K562 (cell line): Measurements from ENCODE around the gene MANBA. TPM values are rescaled to one million over a fixed set of nuclear protein-coding genes. Genes with fewer than 3 reads are reported as not detected.

Experiments
- ATAC-seq: fragments of 200-7000 bp; cut with Tn5 transposase; 3 replicates; pipeline ENCODE4 v1.9.1; 2020; ENCODE audit warnings: moderate library complexity
- BruUV-seq: library from RNA; stranded (reverse); fragments of 400-500 nt; replicated peaks from 2 replicates; lab custom pipeline; 2021; lab: Mats Ljungman, UMichigan
- CTCF ChIA-PET: fragments of 300-600 bp; formaldehyde crosslinking; extraction: SDS; loops from one replicate; lab custom pipeline; 2021; ENCODE audit warnings: low intra/inter-chr PET ratio; lab: Yijun Ruan, JAX
- POLR2A ChIA-PET: fragments of 300-600, 350-650 bp; sonication (Branson Sonifier 250); formaldehyde crosslinking; extraction: SDS; loops from one replicate; lab custom pipeline; 2021; ENCODE audit warnings: antibody characterized with exemption, inconsistent platforms; lab: Yijun Ruan, JAX
- DNase-seq, 4 experiments: peaks; one replicate each; pipeline versions ENCODE4 v3.0.0 to v3.0.0-alpha.2; 2011 to 2018; ENCODE audit warnings: low spot score in 3 of 4, mixed read lengths in 3 of 4; ENCODE audit errors: extremely low read depth in 1 of 4
- FAIRE-seq: peaks from 2 replicates; lab custom pipeline; 2011; peaks lifted over from hg19 to GRCh38; lab: Jason Lieb, UNC
- H2AFZ ChIP-seq: 2 replicates; pipeline ENCODE4 v1.6.0; 2011; ENCODE audit warnings: low read depth, low read length, control low read depth, inconsistent platforms
- H3K27ac ChIP-seq: fragments of 200-600 bp; 3 replicates; pipeline ENCODE4 v1.8.0; 2011; ENCODE audit warnings: low read depth, mild to moderate bottlenecking, control low read depth, inconsistent platforms, low read length, moderate library complexity, mixed read lengths; ENCODE audit errors: extremely low read depth
- H3K27me3 ChIP-seq, 2 experiments: fragments of 300-600 bp in 1 of 2; 2 replicates in 1 of 2; 3 replicates in 1 of 2; pipeline versions ENCODE4 v1.6.0 to v1.8.0; 2011; ENCODE audit warnings: inconsistent platforms in 2 of 2, low read length in 2 of 2, mild to moderate bottlenecking in 1 of 2, mixed read lengths in 1 of 2, moderate library complexity in 1 of 2; ENCODE audit not compliant: control insufficient read depth in 2 of 2, insufficient read depth in 2 of 2
- H3K36me3 ChIP-seq: fragments of 300-600 bp; 3 replicates; pipeline ENCODE4 v1.8.0; 2011; ENCODE audit warnings: mild to moderate bottlenecking, low read length, inconsistent platforms; ENCODE audit not compliant: control insufficient read depth, insufficient read depth
- H3K4me1 ChIP-seq, 2 experiments: fragments of 200-600 bp in 1 of 2; replicated peaks in 1 of 2; 2 replicates in 1 of 2; 3 replicates in 1 of 2; pipeline versions ENCODE4 v1.5.1 to v1.8.0; 2011; ENCODE audit warnings: inconsistent platforms in 2 of 2, low read length in 2 of 2, mild to moderate bottlenecking in 1 of 2, mixed read lengths in 1 of 2, moderate library complexity in 1 of 2; ENCODE audit not compliant: control insufficient read depth in 2 of 2, insufficient read depth in 2 of 2
- H3K4me2 ChIP-seq: 2 replicates; pipeline ENCODE4 v1.6.1; 2011; ENCODE audit warnings: low read length, control low read depth, inconsistent platforms, mixed read lengths; ENCODE audit not compliant: insufficient read depth
- H3K4me3 ChIP-seq: fragments of 200-600 bp; sonication (generic), shearing (Covaris generic); 2 replicates; pipeline ENCODE4 v1.5.1; 2016; ENCODE audit warnings: control low read depth, inconsistent platforms
- H3K79me2 ChIP-seq: fragments of 200-600 bp; 3 replicates; pipeline ENCODE4 v1.8.0; 2011; ENCODE audit warnings: low read length, inconsistent platforms; ENCODE audit not compliant: control insufficient read depth, insufficient read depth
- H3K9ac ChIP-seq, 2 experiments: 2 replicates each; pipeline versions ENCODE4 v1.6.0 to v1.6.1; 2011; ENCODE audit warnings: low read depth in 2 of 2, low read length in 2 of 2, control low read depth in 1 of 2, inconsistent platforms in 1 of 2, mild to moderate bottlenecking in 1 of 2, mixed read lengths in 1 of 2; ENCODE audit not compliant: insufficient read depth in 1 of 2
- H3K9me1 ChIP-seq: one replicate; pipeline ENCODE4 v1.6.0; 2011; ENCODE audit warnings: inconsistent platforms, mild to moderate bottlenecking, low read length, moderate library complexity; ENCODE audit not compliant: control insufficient read depth, insufficient read depth
- H3K9me3 ChIP-seq: replicated peaks from 2 replicates; pipeline ENCODE4 v1.5.1; 2011; ENCODE audit warnings: low read depth, low read length, inconsistent platforms; ENCODE audit not compliant: control insufficient read depth, insufficient read depth
- H4K20me1 ChIP-seq: replicated peaks from 2 replicates; pipeline ENCODE4 v1.6.1; 2011; ENCODE audit warnings: low read length, inconsistent platforms, mixed read lengths; ENCODE audit not compliant: control insufficient read depth, insufficient read depth
- ATF1 ChIP-seq, 2 experiments: fragments of 450-650 bp in 1 of 2; IDR thresholded peaks; 2 replicates each; pipeline ENCODE4 v1.6.1; 2016; ENCODE audit warnings: missing compliant biosample characterization in 1 of 2, missing genetic modification characterization in 1 of 2
- FOS ChIP-seq: IDR thresholded peaks from 3 replicates; pipeline ENCODE4 v1.6.1; 2011; ENCODE audit not compliant: insufficient read length; ENCODE audit errors: extremely low read depth
- FUS ChIP-seq: fragments of 200-400 bp; formaldehyde crosslinking; optimal IDR thresholded peaks from 2 replicates; pipeline ENCODE3; 2017; ENCODE audit warnings: low read depth, low read length
- HDAC8 ChIP-seq: fragments of 450-650 bp; IDR thresholded peaks from 2 replicates; pipeline ENCODE4 v1.6.1; 2016; ENCODE audit warnings: mild to moderate bottlenecking, missing genetic modification characterization, moderate library complexity, missing compliant biosample characterization
- POU5F1 ChIP-seq: fragments of 150-350 bp; IDR thresholded peaks from 2 replicates; pipeline ENCODE4 v1.6.1; 2014; ENCODE audit warnings: borderline replicate concordance, low read length, low read depth, mild to moderate bottlenecking; ENCODE audit not compliant: partially characterized antibody
- SMAD2 ChIP-seq: fragments of 150-350 bp; IDR thresholded peaks from 2 replicates; pipeline ENCODE4 v1.6.1; 2014; ENCODE audit warnings: low read depth, mild to moderate bottlenecking, low read length
- SMARCA5 ChIP-seq: fragments of 450-650 bp; IDR thresholded peaks from 2 replicates; pipeline ENCODE4 v1.6.1; 2016
- TARDBP ChIP-seq: fragments of 450-650 bp; IDR thresholded peaks from 2 replicates; pipeline ENCODE4 v1.6.1; 2016
- THRAP3 ChIP-seq: fragments of 450-650 bp; IDR thresholded peaks from 2 replicates; pipeline ENCODE4 v1.6.1; 2016; ENCODE audit warnings: mild to moderate bottlenecking, inconsistent platforms, borderline replicate concordance
- ZBTB17 ChIP-seq: fragments of 450-650 bp; formaldehyde crosslinking; IDR thresholded peaks from 2 replicates; pipeline ENCODE4 v1.4.0; 2020; ENCODE audit warnings: mild to moderate bottlenecking
- ZNF217 ChIP-seq: sonication (generic); formaldehyde crosslinking; IDR thresholded peaks from 2 replicates; pipeline ENCODE4 v1.8.0; 2022; ENCODE audit warnings: mild to moderate bottlenecking, missing genetic modification reagents
- ZNF282 ChIP-seq: sonication (generic); formaldehyde crosslinking; IDR thresholded peaks from 2 replicates; pipeline ENCODE4 v1.8.1; 2023; ENCODE audit warnings: missing genetic modification reagents
- ZNF764 ChIP-seq: fragments of 250-450 bp; sonication (Bioruptor Pico); IDR thresholded peaks from 2 replicates; pipeline ENCODE4 v1.4.0; 2020; ENCODE audit warnings: low read depth, mild to moderate bottlenecking, moderate library complexity
- WGBS: fragments of 100-300 bp; shearing (Covaris generic); methylation state at CpG from one replicate; pipeline ENCODE4 v1.1.6; 2016; ENCODE audit warnings: low coverage, mixed read lengths; ENCODE audit not compliant: insufficient coverage; ENCODE audit errors: missing lambda C conversion rate; 5-methylcytosine and 5-hydroxymethylcytosine counted together
- in situ Hi-C: fragments of 300-500 bp; cut with MboI; formaldehyde crosslinking; loops from 4 replicates; pipeline ENCODE4 v1.15.0; 2018; ENCODE audit warnings: inconsistent platforms, mixed read lengths
- intact Hi-C: fragments of 100-400 bp; cut with micrococcal nuclease; formaldehyde crosslinking; loops from 2 replicates; pipeline ENCODE4 v1.14.2; 2022
- polyA plus RNA-seq, 8 experiments: library from polyadenylated mRNA; depleted of rRNA in 4 of 8; stranded (reverse) in 5 of 8; unstranded in 3 of 8; fragments of >200 nt; fragmentation: Nextera tagmentation in 2 of 8; fragmentation: Illumina TruSeq in 1 of 8; extraction: Ambion mirVana in 2 of 8; extraction: Trizol in 1 of 8; gene quantifications; 2 replicates each; pipeline versions ENCODE4 v1.2.1 to v1.2.3, GENCODE V29; 2011 to 2014; ENCODE audit warnings: inconsistent platforms in 1 of 8, missing spikeins in 1 of 8
- total RNA-seq, 7 experiments: library from RNA; depleted of rRNA in 6 of 7; stranded (reverse); fragments of >200 nt in 6 of 7; fragmentation: Illumina TruSeq in 2 of 7; extraction: Trizol in 2 of 7; gene quantifications; 2 replicates each; pipeline versions ENCODE4 v1.2.1 to v1.2.3, GENCODE V29; 2011 to 2021; ENCODE audit warnings: low replicate concordance in 1 of 7
- TF ChIP-seq, protein P1 (sequence below): sonication (generic); formaldehyde crosslinking; IDR thresholded peaks from 2 replicates; pipeline ENCODE4 v1.8.1; 2022; ENCODE audit warnings: missing genetic modification reagents

The MANBA gene
- total and polyA plus RNA-seq, 9 of the 15 experiments (the other 6 are each of a cell fraction or from before 2014, with no cell fraction given), result 1.8 to 12.9 (median 7.7) TPM

DNA sequence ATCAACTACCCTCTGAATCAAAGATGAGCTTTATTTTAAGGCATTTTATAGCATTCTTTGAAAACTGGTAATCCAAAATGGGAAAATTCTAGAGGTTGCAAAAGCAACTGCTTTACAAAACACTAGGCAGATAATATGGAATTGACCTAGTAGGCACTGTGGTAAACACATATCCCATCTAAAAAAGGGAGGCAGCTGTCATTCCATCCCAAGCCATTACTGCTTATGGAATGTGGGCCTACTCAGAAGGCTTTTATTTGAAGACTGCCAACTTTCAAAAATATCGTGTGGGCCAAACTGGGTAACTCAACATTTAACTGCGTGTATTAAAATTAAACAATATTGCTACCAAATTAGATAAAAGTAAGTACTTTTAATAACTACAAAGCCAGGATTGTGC lies 47.2 kb upstream of the MANBA start:
- no peak for DNase-seq
- Histone ChIP-seq H3K27me3 (no peaks in the 10 kb centered on the region), H3K9me3 (no peaks in the 10 kb centered on the region)
- 93% methylated on average over 2 of the region's 2 CpGs for WGBS
- POLR2A ChIA-PET, result interaction anchor here (1.2 kb wide), 1 partner anchor 10 kb away, joined by 6 read pairs; no protein-coding TSS in a partner anchor
- TF ChIP-seq TARDBP, result no peak
- no peak for TF ChIP-seq ZNF282 (CRISPR knock-in tag)
- TF ChIP-seq HDAC8, result no peak
- no peak for TF ChIP-seq ATF1 (CRISPR knock-in tag; IDR thresholded peaks at IDR 0.05)
- TF ChIP-seq ATF1 (tag; IDR thresholded peaks at IDR 0.05), result no peak
- no peak for TF ChIP-seq SMAD2
- no peak for TF ChIP-seq SMARCA5
- no peak for TF ChIP-seq ZBTB17
- TF ChIP-seq THRAP3, result no peak
- TF ChIP-seq FOS, result no peak
- TF ChIP-seq POU5F1, result no peak
- no peak for TF ChIP-seq FUS
- TF ChIP-seq ZNF217 (CRISPR knock-in tag), result no peak
- TF ChIP-seq, protein P1, sequence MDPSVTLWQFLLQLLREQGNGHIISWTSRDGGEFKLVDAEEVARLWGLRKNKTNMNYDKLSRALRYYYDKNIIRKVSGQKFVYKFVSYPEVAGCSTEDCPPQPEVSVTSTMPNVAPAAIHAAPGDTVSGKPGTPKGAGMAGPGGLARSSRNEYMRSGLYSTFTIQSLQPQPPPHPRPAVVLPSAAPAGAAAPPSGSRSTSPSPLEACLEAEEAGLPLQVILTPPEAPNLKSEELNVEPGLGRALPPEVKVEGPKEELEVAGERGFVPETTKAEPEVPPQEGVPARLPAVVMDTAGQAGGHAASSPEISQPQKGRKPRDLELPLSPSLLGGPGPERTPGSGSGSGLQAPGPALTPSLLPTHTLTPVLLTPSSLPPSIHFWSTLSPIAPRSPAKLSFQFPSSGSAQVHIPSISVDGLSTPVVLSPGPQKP (CRISPR knock-in tag), result no peak
- TF ChIP-seq ZNF764 (CRISPR knock-in tag), result no peak
- TF ChIP-seq, all 486 proteins: peak for 0
- Histone ChIP-seq H3K4me3 (no peak overlapping the region), H3K4me1 (no peaks in the 10 kb centered on the region), H3K4me2 (no peak overlapping the region), H3K36me3 (peaks cover 95% of the 10 kb centered on the region), H3K9ac (no peak overlapping the region), H3K79me2 (peaks cover 89% of the 10 kb centered on the region), H3K9me1 (no peaks in the 10 kb centered on the region), H2AFZ (no peak overlapping the region), H3K27ac (no peak overlapping the region), H4K20me1 (no peaks in the 10 kb centered on the region; the same call in 1 of the 2 replicates)
- CTCF ChIA-PET, result no interaction called here
- in situ Hi-C loops (no loop called here), intact Hi-C loops (no loop called here)
- ATAC-seq, result no peak
- FAIRE-seq, result no peak
- BruUV-seq, result no TSS peak
